C4-2B (cell line): ENCODE results near the gene CABP2.

Experiments used
- H3K27ac ChIP-seq: fragments of 450-650 bp; 2 replicates; pipeline ENCODE4 v1.5.1; 2017
- CTCF ChIP-seq: fragments of 450-650 bp; conservative IDR thresholded peaks from 2 replicates; pipeline ENCODE4 v1.5.1; 2017; ENCODE audit warnings: mild to moderate bottlenecking
- ZFX ChIP-seq: fragments of 450-650 bp; IDR thresholded peaks from 2 replicates; pipeline ENCODE4 v1.6.1; 2017

The CABP2 gene

GRCh38 chr11:67500831-67501715, 22.2 kb downstream of the CABP2 start:
- H3K27ac ChIP-seq: no peak overlapping the region
- TF ChIP-seq ZFX: no peak
- no peak for TF ChIP-seq CTCF

GRCh38 chr11:67500484-67500821, 22.8 kb downstream of the CABP2 start:
- TF ChIP-seq CTCF (no peak), ZFX (no peak)
- H3K27ac ChIP-seq: no peak overlapping the region

GRCh38 chr11:67499808-67500483, 23.3 kb downstream of the CABP2 start:
- TF ChIP-seq CTCF (no peak), ZFX (no peak)
- H3K27ac ChIP-seq: no peak overlapping the region

GRCh38 chr11:67498544-67498972, 24.7 kb downstream of the CABP2 start:
- H3K27ac ChIP-seq: no peak overlapping the region
- no peak for TF ChIP-seq CTCF
- TF ChIP-seq ZFX: no peak

- TF ChIP-seq ZFX (no peak), CTCF (no peak)
- no peak overlapping the region for H3K27ac ChIP-seq
Observed at GRCh38 chr11:67497656-67498291, 25.5 kb downstream of the CABP2 start.

- no peak overlapping the region for H3K27ac ChIP-seq
- TF ChIP-seq CTCF: no peak
- TF ChIP-seq ZFX: no peak
Observed at GRCh38 chr11:67496113-67496512, 27.1 kb downstream of the CABP2 start.
